Measurements from ENCODE around the gene RARG.

DNA sequence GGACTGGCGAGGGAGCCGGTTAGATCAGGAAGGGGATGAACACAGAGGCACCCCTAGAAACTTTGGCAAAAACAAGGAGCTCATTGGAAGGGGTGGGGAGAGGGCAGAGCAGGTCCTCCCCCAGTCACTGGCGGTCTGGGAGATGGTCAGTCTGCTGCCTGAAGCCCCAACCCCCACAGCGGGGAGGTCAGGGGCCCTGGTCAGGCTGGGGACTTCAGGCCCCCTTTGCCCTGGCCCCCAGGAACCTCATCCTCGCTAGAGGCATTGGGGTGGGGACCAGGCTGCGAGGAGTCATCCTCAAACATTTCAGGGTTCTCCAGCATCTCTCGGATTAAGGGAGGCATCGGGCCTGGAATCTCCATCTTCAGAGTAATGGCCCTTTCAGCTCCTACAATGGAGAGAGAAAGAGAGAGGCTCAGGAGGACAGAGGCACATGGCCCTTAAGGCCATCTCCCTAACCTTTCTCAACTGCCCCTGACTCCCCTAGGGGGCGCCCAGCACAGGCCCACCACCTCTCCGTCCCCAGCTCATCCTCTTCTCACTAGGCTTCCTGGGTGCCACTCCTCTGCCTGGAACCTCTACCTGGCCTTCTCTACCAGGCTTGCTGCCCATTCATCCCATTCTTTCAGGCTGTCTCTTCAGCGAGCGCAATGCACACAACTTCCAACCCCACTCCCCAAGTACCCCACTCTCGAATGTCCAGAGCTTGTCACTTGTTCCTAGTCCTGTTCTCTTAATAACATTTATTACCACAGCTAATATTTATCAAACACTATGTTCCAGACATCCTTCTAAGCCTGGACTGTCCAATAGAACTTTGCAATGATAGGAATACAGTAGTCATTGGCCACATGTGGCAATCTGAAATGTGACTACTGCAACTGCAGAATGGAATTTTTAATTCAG, 20.3 kb downstream of the RARG start:
- TF ChIP-seq, protein P1, sequence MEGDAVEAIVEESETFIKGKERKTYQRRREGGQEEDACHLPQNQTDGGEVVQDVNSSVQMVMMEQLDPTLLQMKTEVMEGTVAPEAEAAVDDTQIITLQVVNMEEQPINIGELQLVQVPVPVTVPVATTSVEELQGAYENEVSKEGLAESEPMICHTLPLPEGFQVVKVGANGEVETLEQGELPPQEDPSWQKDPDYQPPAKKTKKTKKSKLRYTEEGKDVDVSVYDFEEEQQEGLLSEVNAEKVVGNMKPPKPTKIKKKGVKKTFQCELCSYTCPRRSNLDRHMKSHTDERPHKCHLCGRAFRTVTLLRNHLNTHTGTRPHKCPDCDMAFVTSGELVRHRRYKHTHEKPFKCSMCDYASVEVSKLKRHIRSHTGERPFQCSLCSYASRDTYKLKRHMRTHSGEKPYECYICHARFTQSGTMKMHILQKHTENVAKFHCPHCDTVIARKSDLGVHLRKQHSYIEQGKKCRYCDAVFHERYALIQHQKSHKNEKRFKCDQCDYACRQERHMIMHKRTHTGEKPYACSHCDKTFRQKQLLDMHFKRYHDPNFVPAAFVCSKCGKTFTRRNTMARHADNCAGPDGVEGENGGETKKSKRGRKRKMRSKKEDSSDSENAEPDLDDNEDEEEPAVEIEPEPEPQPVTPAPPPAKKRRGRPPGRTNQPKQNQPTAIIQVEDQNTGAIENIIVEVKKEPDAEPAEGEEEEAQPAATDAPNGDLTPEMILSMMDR (IDR thresholded peaks at IDR 0.05), result peak in 2 of 5 experiments; percentile 6 to 15
- TF ChIP-seq POLR2AphosphoS5 (IDR thresholded peaks at IDR 0.05) (no peak), EP300 (IDR thresholded peaks at IDR 0.05; ENCODE audit: low read depth) (no peak)

All from transverse colon (tissue), 4 donors.